GM08714 (cell line): ENCODE results near the gene AP1G1.

Experiments
- H3K4me3 ChIP-seq: fragments of 200-500 bp; sonication (Bioruptor generic); 2 replicates; pipeline ENCODE4 v1.5.1; 2014; ENCODE audit warnings: mild to moderate bottlenecking, low read length, inconsistent platforms
- ZNF274 ChIP-seq: IDR thresholded peaks from 2 replicates; pipeline ENCODE4 v1.6.1; 2012; ENCODE audit warnings: mild to moderate bottlenecking, low read depth, low read length

AP1G1 gene

GRCh38 chr16:71808593-71809459 is at the start of gene AP1G1:
Gene AP1G1, minus strand, starts transcription at chr16:71808834. Its CDS starts 19,355 bp downstream, at chr16:71789479.
- H3K4me3 ChIP-seq: peak within 1 kb of the TSS; percentile 95
- no peak for TF ChIP-seq ZNF274

- no peak overlapping the region for H3K4me3 ChIP-seq
- TF ChIP-seq ZNF274: no peak
These were observed 47.5 kb upstream of the AP1G1 start for GRCh38 chr16:71855937-71856662.

- TF ChIP-seq ZNF274: no peak
- H3K4me3 ChIP-seq: no peak overlapping the region
These were observed 45.8 kb upstream of the AP1G1 start for GRCh38 chr16:71854369-71854948.

DNA sequence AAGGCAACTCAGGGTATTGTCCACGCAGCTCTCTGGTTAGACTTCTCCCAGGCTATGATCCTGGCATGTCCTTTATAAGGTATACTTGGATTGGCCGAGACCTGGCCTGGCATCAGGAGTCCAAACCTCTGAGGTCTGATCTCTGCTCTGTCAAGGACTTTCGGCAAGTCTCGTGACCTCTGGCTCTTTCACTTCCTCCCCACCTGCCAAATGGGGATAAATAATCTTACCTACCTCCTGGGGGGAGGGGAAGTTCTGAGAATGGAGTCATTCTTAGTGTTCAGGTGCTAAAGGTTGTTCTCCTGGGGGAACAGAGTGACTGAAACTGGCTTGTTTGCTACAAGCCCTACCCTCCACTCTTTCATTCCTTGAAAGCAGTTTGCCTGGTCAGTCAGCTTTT is 44.8 kb upstream of the AP1G1 start:
- H3K4me3 ChIP-seq: peak overlapping the region; percentile 16; the same call in 1 of the 2 replicates
- no peak for TF ChIP-seq ZNF274

GRCh38 chr16:71852561-71852960 is 43.9 kb upstream of the AP1G1 start:
- TF ChIP-seq ZNF274: no peak
- H3K4me3 ChIP-seq: no peak overlapping the region

- no peak overlapping the region for H3K4me3 ChIP-seq
- TF ChIP-seq ZNF274: no peak
These were observed 43.5 kb upstream of the AP1G1 start for GRCh38 chr16:71852158-71852557.

DNA sequence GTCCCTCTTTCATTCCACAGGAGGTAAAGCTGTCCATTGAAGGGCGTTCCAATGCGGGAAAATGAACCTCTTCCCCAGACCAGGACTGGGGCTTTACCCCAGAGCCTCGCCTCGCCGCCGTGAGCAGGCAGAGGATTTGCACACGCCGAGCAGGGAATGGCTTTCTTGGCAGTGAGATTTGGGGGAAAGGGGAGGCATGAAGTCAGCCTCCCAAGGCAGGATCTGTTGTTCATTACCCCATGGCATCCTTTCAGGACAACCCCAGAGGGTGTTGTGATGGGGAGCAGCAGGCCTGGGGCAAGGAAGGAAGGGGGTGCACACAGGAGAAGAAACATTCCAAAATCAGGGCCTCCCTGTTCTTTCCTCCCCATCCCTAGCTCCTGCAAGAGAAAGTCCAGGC is 43.1 kb upstream of the AP1G1 start:
- no peak for TF ChIP-seq ZNF274
- no peak overlapping the region for H3K4me3 ChIP-seq

GRCh38 chr16:71848622-71849021 is 40.0 kb upstream of the AP1G1 start:
- H3K4me3 ChIP-seq: no peak overlapping the region
- TF ChIP-seq ZNF274: no peak

DNA sequence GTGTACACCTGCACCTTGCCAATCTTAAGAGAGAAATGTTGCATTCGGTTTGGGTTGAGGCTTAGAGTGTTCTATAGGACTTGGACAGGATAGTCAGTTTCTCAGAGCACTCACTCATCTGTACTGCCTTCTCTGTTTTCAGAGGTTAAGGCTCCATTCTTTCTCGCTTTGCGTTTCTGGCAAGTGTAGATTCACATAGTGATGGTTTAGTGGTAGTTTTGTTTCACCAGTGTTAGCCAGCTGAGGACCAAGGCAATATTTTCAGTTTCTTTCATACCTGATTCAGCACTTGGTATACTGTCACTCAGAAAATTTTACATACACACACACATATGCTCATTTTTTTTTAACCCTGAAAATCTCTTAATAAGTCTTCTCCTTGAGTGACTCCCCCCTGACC is 38.5 kb upstream of the AP1G1 start:
- no peak for TF ChIP-seq ZNF274
- H3K4me3 ChIP-seq: peak overlapping the region; percentile 89

- TF ChIP-seq ZNF274: no peak
- peak overlapping the region; percentile 89 for H3K4me3 ChIP-seq
These were observed 37.8 kb upstream of the AP1G1 start for GRCh38 chr16:71846431-71846830.

DNA sequence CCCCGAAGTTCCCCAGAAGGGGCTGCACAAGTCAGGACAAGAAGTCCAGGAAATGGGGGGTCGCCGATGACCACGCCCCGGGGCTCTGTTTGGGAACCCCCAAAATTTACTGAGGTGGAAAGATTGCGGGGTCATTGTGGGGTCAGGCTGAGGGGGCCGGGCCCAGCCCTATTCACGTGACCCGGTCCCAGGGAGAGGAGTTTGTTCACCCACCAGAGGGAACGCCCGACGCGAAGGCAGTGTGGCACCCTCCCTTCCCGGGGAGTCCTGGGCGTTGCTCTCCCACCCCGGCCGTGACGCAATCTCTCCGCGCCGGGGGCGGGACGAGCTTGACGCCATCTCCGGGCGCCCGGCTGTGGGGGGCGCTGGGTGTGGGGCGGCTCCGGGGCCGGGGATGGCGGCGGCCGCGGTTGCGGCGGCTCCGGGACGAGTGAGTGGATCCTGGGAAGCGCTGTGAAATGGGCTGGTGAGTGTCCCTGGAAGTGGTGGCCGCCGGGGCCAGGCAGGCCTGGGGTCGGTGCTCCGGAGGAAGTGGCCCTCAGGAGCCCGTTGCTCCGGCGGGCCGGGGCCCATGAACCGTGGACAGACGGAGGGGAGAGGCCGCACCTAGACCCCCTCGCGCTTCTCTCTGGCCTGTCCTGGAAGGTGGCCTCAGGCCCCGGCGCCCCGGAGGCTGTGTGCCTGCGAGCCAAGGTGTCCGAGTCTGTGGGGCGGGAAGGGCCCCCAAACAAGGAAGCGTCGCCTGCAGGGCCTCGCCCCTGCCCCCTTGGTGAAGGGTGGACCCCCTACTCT is 37.2 kb upstream of the AP1G1 start, which contains the start of gene ATXN1L:
ATXN1L (plus strand) TSS at position 338 of the 792 bp plus-strand sequence. CDS start 3,765 bp downstream, outside the sequence.
- TF ChIP-seq ZNF274: no peak
- H3K4me3 ChIP-seq: peak within 1 kb of the TSS; percentile 89

DNA sequence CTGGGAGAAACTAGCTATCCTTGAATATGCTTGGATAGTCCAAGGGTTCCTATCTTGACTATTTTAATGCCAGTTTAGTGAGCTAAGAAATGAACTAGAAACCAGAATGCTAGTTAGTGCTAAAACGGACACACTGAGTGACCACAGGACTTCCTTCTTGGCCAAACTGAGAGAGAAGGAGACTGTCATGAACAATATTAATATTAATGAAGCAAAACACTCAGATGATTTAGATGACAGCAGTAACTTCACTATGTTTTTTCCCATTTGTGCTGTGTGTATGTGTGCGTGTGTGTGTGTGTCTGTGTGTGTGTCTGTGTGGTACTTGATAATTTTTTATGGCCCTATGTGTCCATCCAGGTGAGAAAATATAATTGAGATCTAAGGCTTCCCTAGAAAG is 34.9 kb upstream of the AP1G1 start:
- no peak for TF ChIP-seq ZNF274
- no peak overlapping the region for H3K4me3 ChIP-seq

DNA sequence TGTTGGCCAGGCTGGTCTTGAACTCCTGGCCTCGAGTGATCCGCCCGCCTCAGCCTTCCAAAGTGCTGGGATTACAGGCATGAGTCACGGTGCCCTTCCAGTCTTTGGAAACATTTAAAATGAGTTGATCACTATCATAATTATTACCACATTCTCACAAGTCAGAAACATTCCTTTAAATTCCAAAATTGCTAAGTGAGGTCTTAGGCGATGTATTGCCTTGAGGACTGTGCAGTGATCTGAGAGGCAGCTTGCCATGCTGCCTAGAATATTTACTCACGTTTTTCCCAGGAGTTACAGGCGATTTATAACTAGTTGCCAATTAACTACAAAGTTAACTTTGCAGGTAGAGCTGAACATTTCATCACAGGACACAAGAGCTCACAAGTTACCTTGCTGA is 31.4 kb upstream of the AP1G1 start:
- H3K4me3 ChIP-seq: no peak overlapping the region

GRCh38 chr16:71837150-71837549 is 28.5 kb upstream of the AP1G1 start:
- no peak for TF ChIP-seq ZNF274
- no peak overlapping the region for H3K4me3 ChIP-seq

More for the DNA sequence above, 31.4 kb upstream of the AP1G1 start:
- TF ChIP-seq ZNF274: no peak
